Naive thymus-derived CD8-positive, alpha-beta T cell (primary cell): ENCODE results near the gene SLC39A7. TPM values are rescaled to one million over a fixed set of nuclear protein-coding genes. Genes with fewer than 3 reads are reported as not detected.

Experiments
- ATAC-seq, 2 donors: fragments of 150-1000 bp; cut with Tn5 transposase in 1 of 2; sonication (Bioruptor Pico), chemical (Tn5 transposase) in 1 of 2; 1 replicate in 1 of 2; 2 replicates in 1 of 2; pipeline ENCODE4 v1.10.0; 2021; ENCODE audit warnings: mild to moderate bottlenecking in 2 of 2, moderate library complexity in 2 of 2
- POLR2A ChIA-PET: fragments of 350-600 bp; sonication (Branson Sonifier 250); formaldehyde crosslinking; loops from one replicate; lab custom pipeline; 2021; ENCODE audit warnings: antibody characterized with exemption; lab: Charles Lee
- DNase-seq, 10 donors: peaks; one replicate each; pipeline versions ENCODE4 v3.0.0 to v3.0.0-alpha.2; 2020 to 2022
- H3K27ac Mint-ChIP-seq, 10 donors: one replicate each; pipeline ENCODE4 v1.8.0; 2020 to 2022; ENCODE audit warnings: mild to moderate bottlenecking in 10 of 10, mixed read lengths in 10 of 10, moderate library complexity in 4 of 10, inconsistent platforms in 1 of 10
- H3K27me3 Mint-ChIP-seq, 5 donors: one replicate each; pipeline ENCODE4 v1.8.0; 2021 to 2022; ENCODE audit warnings: mixed read lengths in 5 of 5
- H3K36me3 Mint-ChIP-seq, 3 donors: one replicate each; pipeline ENCODE4 v1.8.0; 2020 to 2022; ENCODE audit warnings: mixed read lengths in 3 of 3, mild to moderate bottlenecking in 2 of 3, inconsistent platforms in 1 of 3
- H3K4me1 Mint-ChIP-seq, 4 donors: one replicate each; pipeline ENCODE4 v1.8.0; 2021 to 2022; ENCODE audit warnings: mixed read lengths in 4 of 4
- H3K4me3 Mint-ChIP-seq, 10 donors: one replicate each; pipeline ENCODE4 v1.8.0; 2020 to 2022; ENCODE audit warnings: mild to moderate bottlenecking in 10 of 10, mixed read lengths in 10 of 10, moderate library complexity in 6 of 10, inconsistent platforms in 1 of 10
- H3K9me3 Mint-ChIP-seq, 9 donors: one replicate each; pipeline ENCODE4 v1.8.0; 2020 to 2022; ENCODE audit warnings: mixed read lengths in 9 of 9, mild to moderate bottlenecking in 3 of 9, inconsistent platforms in 1 of 9, moderate library complexity in 1 of 9
- polyA plus RNA-seq, 3 donors: library from polyadenylated mRNA; unstranded; fragments of 300-500 nt; fragmentation: Illumina TruSeq; gene quantifications; one replicate each; pipeline ENCODE4 v1.2.3, GENCODE V29; 2021
- total RNA-seq, 8 experiments: library from RNA in 2 of 8; stranded (reverse) in 2 of 8; gene quantifications; one replicate each; pipeline ENCODE4 v1.2.3 and lab custom pipeline; 2021 to 2026

The SLC39A7 gene
- total and polyA plus RNA-seq, 5 experiments from 2014 or later: 18.8 to 36.4 (median 23.8) TPM

DNA sequence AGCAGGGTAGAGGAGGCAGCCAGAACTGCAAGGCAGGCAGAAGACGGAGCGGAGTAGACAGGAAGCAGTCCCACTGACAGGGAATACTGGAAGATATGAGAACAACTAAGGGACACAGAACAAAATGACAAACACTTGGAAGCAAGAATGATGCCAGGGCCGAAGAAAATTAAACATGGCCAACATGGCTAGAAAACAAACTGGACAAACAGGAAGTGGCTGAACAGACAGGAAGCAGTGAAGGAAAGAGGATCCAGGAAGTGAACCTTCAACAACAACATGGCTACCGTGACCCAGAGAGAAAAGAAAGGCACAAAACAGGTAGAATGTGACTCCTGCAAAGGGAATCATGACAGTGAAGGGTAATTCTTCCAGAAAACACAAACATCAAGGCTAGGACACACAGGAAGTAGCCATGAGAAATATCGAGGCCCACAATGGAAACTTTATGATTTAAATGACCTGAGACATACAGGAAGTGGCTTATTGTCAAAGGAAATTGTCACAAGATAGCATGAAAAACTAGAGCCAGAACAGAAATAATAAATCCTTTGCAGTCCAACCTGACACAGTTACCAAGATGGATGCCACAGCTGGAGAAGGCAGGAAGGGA is 17.5 kb upstream of the SLC39A7 start:
- ATAC-seq (peak; percentile 25 to 50), DNase-seq (peak in 1 of 10 donors; percentile 26)
- Mint-ChIP-seq H3K27ac (peak overlapping the region; percentile 46 to 97 (median 87)), H3K4me1 (peaks cover 22 to 34% (median 26%) of the 10 kb centered on the region in 4 donors), H3K27me3 (peaks cover 5 to 14% (median 11%) of the 10 kb centered on the region in 5 donors), H3K36me3 (peaks cover 9 to 18% (median 14%) of the 10 kb centered on the region in 3 donors), H3K4me3 (peak overlapping the region; percentile 51 to 76 (median 65)), H3K9me3 (peaks cover 0 to 17% (median 9%) of the 10 kb centered on the region in 9 donors)
- POLR2A ChIA-PET: interaction anchor here (0.7 to 2.9 kb wide), 13 partner anchors 9 to 211 kb away, joined by 3 to 19 read pairs (median 6); partner anchors contain the start of genes COL11A2, RING1, RXRB and SLC39A7

GRCh38 chr6:33185190-33185589 is 15.5 kb upstream of the SLC39A7 start:
- POLR2A ChIA-PET: no interaction called here
- no peak for ATAC-seq
- Mint-ChIP-seq H3K4me3 (no peak overlapping the region), H3K36me3 (peaks cover 9 to 20% (median 14%) of the 10 kb centered on the region in 3 donors), H3K27ac (peak overlapping the region in 4 of 10 donors; percentile 15 to 70 (median 48)), H3K4me1 (peaks cover 25 to 34% (median 26%) of the 10 kb centered on the region in 4 donors), H3K9me3 (peaks cover 0 to 17% (median 9%) of the 10 kb centered on the region in 9 donors), H3K27me3 (peaks cover 9 to 31% (median 16%) of the 10 kb centered on the region in 5 donors)
- DNase-seq: no peak

DNA sequence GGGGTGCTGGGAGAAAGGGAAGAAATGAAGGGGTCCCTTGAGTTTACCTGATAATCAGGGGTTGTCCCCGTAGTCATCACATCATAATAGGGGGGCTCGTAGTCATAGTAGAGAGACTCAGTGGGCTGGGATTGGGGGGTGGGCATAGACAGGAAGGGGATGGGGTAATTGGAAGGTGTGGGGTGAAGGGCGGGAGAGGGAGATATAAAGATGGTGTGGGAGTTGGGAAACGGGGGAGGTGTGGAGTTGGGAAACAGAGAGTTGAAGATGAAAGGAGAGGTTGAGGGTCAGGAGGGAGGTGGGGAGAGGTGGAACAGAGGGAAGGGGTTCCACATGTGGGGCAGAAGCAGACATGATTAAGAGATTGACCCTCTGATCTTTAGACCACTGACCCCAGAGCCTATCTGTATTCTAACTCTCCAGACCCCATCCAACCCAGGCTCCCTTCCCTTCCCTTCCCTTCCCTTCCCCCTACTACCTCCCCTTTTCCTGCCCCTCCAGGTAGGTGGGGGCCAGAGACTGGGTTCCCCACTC is 14.9 kb upstream of the SLC39A7 start:
- Mint-ChIP-seq H3K4me1 (peaks cover 25 to 34% (median 26%) of the 10 kb centered on the region in 4 donors), H3K9me3 (peaks cover 0 to 17% (median 9%) of the 10 kb centered on the region in 9 donors), H3K27me3 (peaks cover 9 to 36% (median 16%) of the 10 kb centered on the region in 5 donors), H3K27ac (peak overlapping the region in 1 of 10 donors; percentile 55), H3K4me3 (no peak overlapping the region), H3K36me3 (peaks cover 9 to 20% (median 14%) of the 10 kb centered on the region in 3 donors)
- POLR2A ChIA-PET: no interaction called here
- ATAC-seq: no peak
- DNase-seq: no peak

GRCh38 chr6:33187809-33188208 is 12.9 kb upstream of the SLC39A7 start:
- DNase-seq (no peak), ATAC-seq (no peak)
- Mint-ChIP-seq H3K9me3 (peaks cover 0 to 13% (median 7%) of the 10 kb centered on the region in 9 donors), H3K27ac (peak overlapping the region in 3 of 10 donors; percentile 16 to 83 (median 30)), H3K4me1 (peaks cover 28 to 35% (median 29%) of the 10 kb centered on the region in 4 donors), H3K4me3 (no peak overlapping the region), H3K27me3 (peaks cover 9 to 44% (median 23%) of the 10 kb centered on the region in 5 donors), H3K36me3 (peaks cover 9 to 18% (median 11%) of the 10 kb centered on the region in 3 donors)
- POLR2A ChIA-PET: no interaction called here

- POLR2A ChIA-PET: interaction anchor here (1.5 to 1.7 kb wide), 2 partner anchors 11 to 16 kb away, joined by 4 to 5 read pairs; partner anchors contain the start of genes HSD17B8, RXRB and SLC39A7
- DNase-seq: no peak
- peaks cover 9 to 44% (median 23%) of the 10 kb centered on the region in 5 donors for H3K27me3 Mint-ChIP-seq
Measured at GRCh38 chr6:33189164-33189563, 11.5 kb upstream of the SLC39A7 start.

DNA sequence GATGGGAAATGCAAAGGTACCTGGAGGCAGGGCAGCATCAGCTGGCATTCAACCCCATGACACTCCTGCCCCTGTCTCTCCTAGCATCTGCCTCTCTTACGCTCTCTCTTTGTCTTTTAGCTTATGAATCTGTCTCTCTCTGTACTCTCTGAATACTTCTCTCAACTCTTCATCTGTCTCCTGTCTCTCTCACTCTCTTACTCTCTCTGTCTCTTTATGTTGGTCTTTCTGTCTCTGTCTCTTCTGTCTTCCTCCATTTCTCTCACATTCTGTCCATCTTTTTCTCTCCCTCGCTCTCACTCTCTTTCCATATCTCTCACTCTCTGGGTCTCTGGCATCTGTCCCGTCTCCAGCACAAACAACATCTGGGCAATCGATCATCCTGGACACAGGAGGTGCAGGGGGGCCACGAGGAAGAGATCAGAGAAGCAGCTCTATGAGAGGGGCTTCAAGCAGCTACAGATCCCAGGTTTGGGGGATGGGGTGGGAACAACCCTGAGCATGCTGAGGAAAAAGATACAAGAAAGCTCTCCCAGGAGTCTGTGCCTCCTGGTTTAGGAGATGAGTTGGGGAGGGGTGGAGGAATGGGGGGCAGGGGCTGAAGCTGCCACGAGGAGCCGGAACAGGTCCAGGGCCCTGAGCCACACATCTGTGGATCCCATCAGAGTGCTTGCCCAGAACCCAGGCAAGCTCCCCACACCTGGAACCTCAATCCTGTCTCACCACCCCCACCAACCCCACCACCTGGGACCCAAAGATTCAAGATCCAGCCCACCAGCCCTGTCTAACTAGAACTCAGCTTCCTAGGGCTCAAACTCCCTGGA is 10.8 kb upstream of the SLC39A7 start:
- Mint-ChIP-seq H3K27ac (peak overlapping the region in 1 of 10 donors; percentile 22), H3K9me3 (no peaks in the 10 kb centered on the region), H3K4me3 (peak overlapping the region in 3 of 10 donors; percentile 9 to 54 (median 18)), H3K4me1 (peaks cover 10 to 24% (median 14%) of the 10 kb centered on the region in 4 donors), H3K36me3 (peaks cover 0 to 20% (median 5%) of the 10 kb centered on the region in 3 donors), H3K27me3 (peaks cover 9 to 44% (median 23%) of the 10 kb centered on the region in 5 donors)
- POLR2A ChIA-PET: interaction anchor here (0.6 to 1.7 kb wide), 3 partner anchors 11 to 51 kb away, joined by 3 to 5 read pairs (median 4); partner anchors contain the start of genes HSD17B8, RXRB and SLC39A7
- ATAC-seq (no peak), DNase-seq (no peak)

More at GRCh38 chr6:33189164-33189563, 11.5 kb upstream of the SLC39A7 start:
- no peak overlapping the region for H3K27ac Mint-ChIP-seq
- H3K4me1 Mint-ChIP-seq: peaks cover 17 to 31% (median 17%) of the 10 kb centered on the region in 4 donors
- no peak overlapping the region for H3K4me3 Mint-ChIP-seq
- ATAC-seq: no peak
- H3K36me3 Mint-ChIP-seq: peaks cover 0 to 14% (median 7%) of the 10 kb centered on the region in 3 donors
- H3K9me3 Mint-ChIP-seq: no peaks in the 10 kb centered on the region

DNA sequence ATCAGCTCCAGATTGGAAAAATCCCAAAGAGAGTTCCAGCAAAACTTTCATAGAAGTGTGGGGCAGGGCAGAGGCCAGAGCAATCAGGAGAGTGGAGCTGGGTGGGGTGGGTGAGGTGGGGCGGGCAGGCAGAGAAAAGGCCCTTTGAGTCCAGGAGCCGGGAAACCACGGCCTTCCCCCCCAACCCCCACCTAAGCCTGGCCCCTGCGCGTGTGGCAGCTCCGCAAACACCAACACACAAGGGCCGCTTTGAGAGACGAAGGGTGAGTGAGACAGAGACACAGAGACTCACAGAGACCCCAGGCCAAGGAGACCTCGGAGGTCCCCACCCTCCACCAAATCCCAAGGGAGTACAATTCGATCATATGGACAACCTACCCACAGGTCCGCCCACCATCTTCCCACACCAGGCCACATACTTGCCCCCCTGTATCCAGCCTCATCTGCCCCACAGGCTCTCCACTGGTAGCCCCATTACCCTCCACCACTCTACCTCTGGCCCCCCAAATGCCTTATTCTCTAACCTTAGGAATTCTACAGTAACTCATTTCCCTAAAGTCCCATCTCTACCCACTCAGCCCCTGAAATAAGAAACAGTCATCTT is 10.1 kb upstream of the SLC39A7 start:
- ATAC-seq (no peak), DNase-seq (no peak)
- peaks cover 12 to 21% (median 15%) of the 10 kb centered on the region in 4 donors for H3K4me1 Mint-ChIP-seq
- peaks cover 9 to 44% (median 23%) of the 10 kb centered on the region in 5 donors for H3K27me3 Mint-ChIP-seq
- peaks cover 0 to 27% (median 9%) of the 10 kb centered on the region in 3 donors for H3K36me3 Mint-ChIP-seq
- no peaks in the 10 kb centered on the region for H3K9me3 Mint-ChIP-seq
- peak overlapping the region in 3 of 10 donors; percentile 9 to 54 (median 27) for H3K4me3 Mint-ChIP-seq
- POLR2A ChIA-PET: interaction anchor here (0.6 to 1.7 kb wide), 3 partner anchors 10 to 52 kb away, joined by 3 to 5 read pairs (median 4); partner anchors contain the start of genes HSD17B8, RXRB and SLC39A7
- H3K27ac Mint-ChIP-seq: peak overlapping the region in 2 of 10 donors; percentile 36 to 59

DNA sequence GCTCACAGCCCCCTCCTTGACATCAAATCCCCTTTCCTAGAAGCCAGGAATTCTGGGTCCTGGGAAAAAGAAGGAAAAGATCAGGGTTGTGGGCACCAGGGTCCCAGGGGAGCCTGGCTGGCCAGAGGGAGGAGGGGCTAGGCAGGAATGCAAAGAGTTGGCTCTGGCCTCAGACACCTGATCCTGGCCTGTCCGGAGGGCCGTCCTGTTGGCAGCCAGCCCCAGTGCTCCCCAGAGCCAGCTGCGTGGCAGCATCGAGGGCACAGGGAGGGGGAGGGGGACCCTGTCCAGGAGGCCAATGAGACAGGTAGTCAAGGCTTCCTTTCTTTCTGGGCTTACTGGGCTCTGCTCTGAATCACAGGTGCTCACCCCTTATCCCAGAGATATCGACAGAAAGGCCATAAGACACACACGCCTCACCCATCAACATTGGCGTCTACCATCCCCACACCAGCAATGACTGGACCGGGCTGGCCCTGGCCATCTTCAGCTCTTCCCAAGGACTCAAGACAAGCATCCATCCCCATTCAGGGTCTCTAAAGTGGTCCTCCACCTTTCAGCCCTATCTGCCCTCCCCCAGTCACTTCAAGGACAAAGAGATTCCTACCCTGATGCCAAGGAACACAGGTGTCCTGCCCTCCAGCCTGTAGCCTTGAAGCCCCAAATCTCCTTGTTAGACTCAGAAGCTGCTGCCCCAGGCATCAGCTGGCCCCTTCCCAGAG is 9.1 kb upstream of the SLC39A7 start:
- H3K27ac Mint-ChIP-seq: peak overlapping the region in 3 of 10 donors; percentile 34 to 76 (median 51)
- no peak for DNase-seq
- H3K36me3 Mint-ChIP-seq: peaks cover 0 to 35% (median 10%) of the 10 kb centered on the region in 3 donors
- no peaks in the 10 kb centered on the region for H3K9me3 Mint-ChIP-seq
- POLR2A ChIA-PET: interaction anchor here (0.5 to 1.6 kb wide), 5 partner anchors 8 to 378 kb away, joined by 3 to 10 read pairs (median 5); partner anchors contain the start of gene RING1
- H3K4me3 Mint-ChIP-seq: peak overlapping the region; percentile 60 to 91 (median 78)
- H3K4me1 Mint-ChIP-seq: peaks cover 15 to 26% (median 17%) of the 10 kb centered on the region in 4 donors
- ATAC-seq: no peak
- H3K27me3 Mint-ChIP-seq: peaks cover 9 to 44% (median 22%) of the 10 kb centered on the region in 5 donors

GRCh38 chr6:33192105-33192646 is 8.5 kb upstream of the SLC39A7 start, which contains the start of gene COL11A2:
Gene COL11A2 (minus strand): TSS chr6:33192467. CDS start chr6:33192240, 227 bp downstream.
- peaks cover 9 to 40% (median 20%) of the 10 kb centered on the region in 5 donors for H3K27me3 Mint-ChIP-seq
- peak; percentile 63 to 75 for ATAC-seq
- H3K9me3 Mint-ChIP-seq: no peaks in the 10 kb centered on the region
- peak within 1 kb of the TSS in 7 of 10 donors; percentile 36 to 89 (median 81) for H3K27ac Mint-ChIP-seq
- H3K4me3 Mint-ChIP-seq: peak within 1 kb of the TSS; percentile 78 to 93 (median 87)
- H3K4me1 Mint-ChIP-seq: peaks cover 16 to 32% (median 19%) of the 10 kb centered on the region in 4 donors
- H3K36me3 Mint-ChIP-seq: peaks cover 0 to 40% (median 7%) of the 10 kb centered on the region in 3 donors
- POLR2A ChIA-PET: interaction anchor here (0.5 to 1.6 kb wide), 5 partner anchors 8 to 377 kb away, joined by 3 to 10 read pairs (median 5); partner anchors contain the start of gene RING1
- peak in 5 of 10 donors; percentile 26 to 57 (median 41) for DNase-seq
